Right hindlimb (tissue), 1 donor: ENCODE measurements around the gene FHIT.

ENCODE experiments used
- DNase-seq: peaks from one replicate; pipeline ENCODE4 v3.0.0-alpha.2; 2018

The FHIT gene

GRCh38 chr3:59772416-59773408 lies 1478.5 kb downstream of the FHIT start:
- DNase-seq = no peak

GRCh38 chr3:59771768-59772181 lies 1479.5 kb downstream of the FHIT start:
- DNase-seq = no peak

DNA sequence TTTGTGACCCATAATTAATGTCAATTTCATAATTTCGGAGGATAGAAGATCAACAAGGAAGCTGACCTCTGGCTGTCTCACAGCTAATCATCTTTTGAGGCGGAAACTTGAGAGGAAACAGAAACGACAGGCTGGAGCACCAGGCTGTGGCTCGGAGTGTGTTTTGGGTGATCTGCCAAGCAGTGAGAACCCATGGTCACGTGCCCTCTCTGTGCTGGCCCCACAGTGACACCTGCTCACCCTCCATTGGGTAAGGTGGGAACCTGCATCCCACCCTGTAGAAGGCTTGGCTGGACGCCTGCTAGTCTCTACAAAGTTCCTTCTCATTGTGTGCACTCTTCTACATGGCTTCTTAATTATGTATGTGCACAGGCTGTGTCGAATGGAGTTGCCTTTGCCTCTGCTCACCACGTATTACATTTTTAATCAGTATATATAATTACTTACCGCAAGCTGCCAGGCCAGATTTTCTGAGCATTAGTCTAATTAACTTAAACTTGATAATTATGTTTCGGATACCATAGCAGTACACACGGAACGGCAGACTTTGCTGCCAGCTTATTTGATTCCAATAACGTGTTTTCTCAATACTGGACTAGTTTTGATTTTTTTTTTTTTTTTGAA lies 1482.0 kb downstream of the FHIT start:
- no peak for DNase-seq

- no peak for DNase-seq
Measured at GRCh38 chr3:59766200-59766872, 1484.9 kb downstream of the FHIT start.

GRCh38 chr3:59764171-59764570 lies 1487.1 kb downstream of the FHIT start:
- DNase-seq = peak; percentile 79

GRCh38 chr3:59762941-59763340 lies 1488.3 kb downstream of the FHIT start:
- DNase-seq = no peak

GRCh38 chr3:59759298-59760031 lies 1491.8 kb downstream of the FHIT start:
- DNase-seq = no peak

- DNase-seq = no peak
Measured at GRCh38 chr3:59758672-59759071, 1492.6 kb downstream of the FHIT start.

GRCh38 chr3:59756934-59757333 lies 1494.3 kb downstream of the FHIT start:
- DNase-seq = no peak

DNA sequence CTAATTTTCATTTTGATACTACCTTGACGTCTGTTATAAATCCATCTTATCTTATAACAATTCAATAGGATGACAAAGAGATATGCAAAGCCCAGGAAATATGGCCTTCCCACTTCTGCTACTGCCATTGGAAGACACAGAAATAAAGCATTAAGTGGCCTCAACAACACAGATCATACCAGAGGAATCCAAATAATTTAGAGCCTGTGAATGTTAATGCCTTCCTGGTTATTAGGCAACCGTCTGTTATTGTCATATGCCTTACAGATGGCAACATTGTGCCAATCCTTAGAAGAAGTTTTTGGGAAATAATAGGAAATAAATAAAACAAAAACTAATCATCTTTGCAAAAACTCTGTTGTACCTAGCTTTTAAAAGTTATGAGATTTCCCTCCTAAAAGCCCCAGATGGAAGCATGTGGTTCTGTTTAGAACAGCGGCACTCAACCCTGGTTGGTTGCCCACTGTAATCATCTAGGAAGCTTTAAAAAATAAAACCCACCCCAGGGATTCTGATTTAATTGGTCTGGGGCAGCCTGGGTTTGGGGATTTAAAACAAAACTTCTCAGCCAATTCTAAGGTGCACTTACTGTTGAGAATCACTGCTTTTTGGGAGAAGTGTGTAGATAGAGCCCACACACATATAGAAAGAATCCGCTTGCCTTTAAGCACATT lies 1496.7 kb downstream of the FHIT start:
- DNase-seq = no peak

GRCh38 chr3:59753808-59754450 lies 1497.3 kb downstream of the FHIT start:
- no peak for DNase-seq

GRCh38 chr3:59752925-59753324 lies 1498.3 kb downstream of the FHIT start:
- DNase-seq = no peak

DNA sequence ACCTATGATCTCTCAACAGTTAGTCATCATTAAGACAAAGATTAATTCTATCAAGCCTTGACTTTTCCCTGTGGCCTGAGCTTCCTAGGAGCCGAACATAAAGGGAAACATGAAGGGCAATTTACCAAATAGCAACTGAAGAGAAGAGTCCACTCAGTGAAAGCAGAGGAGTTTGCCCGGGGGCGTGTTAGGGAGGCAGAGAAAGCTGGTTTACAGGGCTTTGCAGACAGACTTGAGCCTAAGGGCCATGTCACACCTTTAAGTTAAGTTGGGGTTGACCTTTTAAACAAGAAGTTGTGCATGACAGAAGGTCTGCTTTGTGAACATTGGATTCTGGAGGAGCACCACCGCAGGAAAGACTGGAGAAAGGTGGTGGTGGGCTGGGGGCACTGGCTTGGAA lies 1499.6 kb downstream of the FHIT start:
- no peak for DNase-seq

- no peak for DNase-seq
Measured at GRCh38 chr3:59750391-59750790, 1500.9 kb downstream of the FHIT start.

DNA sequence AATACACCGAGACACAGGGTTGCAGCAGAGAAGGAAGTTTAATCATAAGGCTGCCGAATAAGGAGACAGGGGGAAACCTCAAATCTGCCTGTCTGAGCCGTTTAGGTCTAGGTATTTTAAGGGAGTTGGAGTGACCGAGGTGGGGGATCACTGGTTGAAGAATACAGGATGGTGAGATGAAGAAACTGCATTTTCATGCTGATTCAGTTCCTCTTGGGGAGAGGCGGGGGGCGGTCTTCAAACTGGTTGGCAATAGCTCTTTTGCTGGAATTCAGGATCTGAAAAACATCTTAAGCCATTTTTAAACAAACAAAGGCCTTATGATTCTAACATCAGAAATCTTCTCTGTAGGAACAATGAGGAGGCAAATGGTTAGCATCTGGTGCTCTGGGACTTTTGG lies 1502.0 kb downstream of the FHIT start:
- DNase-seq = no peak

DNA sequence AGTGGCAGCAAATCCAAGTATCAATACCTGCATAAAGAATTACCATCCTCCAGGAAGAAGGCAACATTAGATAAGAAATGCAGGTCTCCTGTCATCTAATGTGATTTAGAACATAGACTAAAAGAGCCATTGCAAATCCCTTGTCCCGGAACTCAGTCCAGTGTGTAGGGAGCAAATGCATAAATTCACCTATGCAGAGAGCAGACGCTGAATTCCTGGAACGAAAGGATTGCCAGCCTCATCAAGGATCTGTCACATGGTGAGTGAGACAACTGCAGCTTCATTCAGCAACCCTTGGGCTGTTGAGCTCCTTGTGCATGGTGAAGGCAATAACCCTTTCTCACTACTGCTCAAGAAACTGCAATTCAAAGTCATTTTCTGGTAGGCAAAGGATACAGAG lies 1504.7 kb downstream of the FHIT start:
- no peak for DNase-seq

DNA sequence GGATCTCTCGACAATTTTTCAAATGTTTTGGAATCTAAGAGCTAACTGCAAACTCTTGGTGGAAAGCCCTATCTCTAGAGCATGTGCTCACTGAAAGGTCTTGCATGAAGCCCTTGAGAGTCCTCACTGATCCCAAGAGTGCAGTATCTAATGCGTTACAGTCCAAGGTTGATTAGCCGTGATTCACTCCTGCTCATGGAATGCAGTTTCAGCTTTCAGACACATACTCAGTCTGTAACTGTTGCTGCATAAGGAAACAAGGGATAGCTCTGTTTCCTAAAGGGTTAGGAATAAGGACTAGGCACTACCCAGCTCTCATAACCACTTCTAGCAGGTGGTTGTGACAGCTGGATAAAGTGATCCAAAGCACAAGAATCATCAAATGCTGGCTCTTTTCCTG lies 1514.0 kb downstream of the FHIT start:
- no peak for DNase-seq

GRCh38 chr3:59734061-59734460 lies 1517.2 kb downstream of the FHIT start:
- DNase-seq = no peak

- DNase-seq = no peak
Measured at GRCh38 chr3:59733041-59733809, 1518.0 kb downstream of the FHIT start.

GRCh38 chr3:59731943-59732342 lies 1519.3 kb downstream of the FHIT start:
- DNase-seq = no peak

DNA sequence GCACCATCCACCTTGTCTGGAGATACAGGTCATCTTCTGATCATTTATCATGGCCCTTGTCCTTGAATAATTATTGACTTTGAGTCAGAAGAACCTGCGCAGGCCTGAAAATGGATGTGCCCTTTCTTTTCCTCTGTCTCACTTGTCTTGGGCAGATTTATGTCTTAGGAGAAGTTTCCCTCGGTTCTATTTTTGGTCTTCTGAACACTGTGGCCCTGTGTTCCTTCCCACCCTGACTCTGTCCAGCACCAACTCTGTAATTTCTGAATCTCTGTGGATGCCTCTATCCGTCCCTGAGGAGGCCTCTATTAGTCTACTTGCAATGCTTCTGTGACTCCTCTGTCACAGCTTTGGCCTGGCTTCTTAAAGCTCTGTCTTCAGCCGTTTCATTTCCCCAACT lies 1520.7 kb downstream of the FHIT start:
- no peak for DNase-seq
